ENCODE measurements around the gene BRD2. TPM values are rescaled to one million over a fixed set of nuclear protein-coding genes. Genes with fewer than 3 reads are reported as not detected.

The BRD2 gene
- total RNA-seq, 2 experiments from 2014 or later, result 290 to 297 TPM

DNA sequence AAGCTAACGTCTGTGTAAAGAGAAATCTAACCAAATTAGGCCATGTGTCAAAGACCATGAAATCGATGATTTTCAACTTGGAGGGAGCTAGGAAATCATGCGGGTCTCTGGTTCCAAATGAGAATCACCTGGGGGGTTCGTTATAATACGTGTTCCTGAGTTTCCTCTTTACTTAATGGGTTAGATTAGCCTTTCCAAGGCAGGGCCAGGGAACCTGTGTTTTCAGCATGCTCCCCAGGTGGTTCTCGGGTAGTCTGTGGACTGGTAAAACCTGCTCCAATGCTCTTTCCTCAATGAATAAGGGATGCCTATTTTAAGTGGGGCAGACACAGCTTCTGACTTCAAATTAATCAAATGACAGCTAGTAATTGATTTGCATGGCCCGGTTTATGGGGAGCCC lies 42.0 kb downstream of the BRD2 start:
- H3K9me3 Mint-ChIP-seq, result no peaks in the 10 kb centered on the region
- H3K36me3 Mint-ChIP-seq (ENCODE audit: low read depth), result no peaks in the 10 kb centered on the region
- ChIA-PET CTCF (interaction anchor here (0.8 to 1.3 kb wide), 5 partner anchors 10 to 238 kb away, joined by 3 to 4 read pairs (median 3); no protein-coding TSS in a partner anchor), POLR2A (interaction anchor here (1.1 to 1.2 kb wide), 2 partner anchors 38 to 63 kb away, joined by 3 read pairs; partner anchors contain the start of gene HLA-DPA1)
- no peak for DNase-seq
- H3K4me1 Mint-ChIP-seq, result peaks cover 16% of the 10 kb centered on the region
- no peak overlapping the region for H3K27ac Mint-ChIP-seq
- H3K4me3 Mint-ChIP-seq, result no peak overlapping the region
- H3K27me3 Mint-ChIP-seq, result peaks cover 47% of the 10 kb centered on the region

DNA sequence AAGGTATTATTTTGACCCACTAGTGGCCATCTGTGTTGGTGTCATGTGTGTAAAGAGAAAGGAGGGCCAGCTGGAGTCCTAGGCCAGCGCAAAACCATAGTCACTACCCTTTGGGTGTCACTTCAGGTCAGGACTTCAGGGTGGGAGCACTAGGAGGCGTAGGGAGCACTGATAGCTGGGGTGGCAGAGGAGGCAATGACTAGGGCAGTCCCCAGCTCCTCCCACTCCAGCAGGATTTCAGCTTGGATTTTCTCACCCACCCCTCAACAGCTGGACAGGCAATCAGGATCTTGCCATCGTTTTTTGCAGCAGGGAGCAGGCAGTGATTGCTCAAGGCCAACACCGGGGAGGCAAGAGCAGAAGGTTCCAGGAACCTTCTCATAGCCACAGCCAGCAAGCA lies 45.2 kb downstream of the BRD2 start:
- ChIA-PET POLR2A (interaction anchor here (1.5 kb wide), 1 partner anchor 160 kb away, joined by 3 read pairs; the partner anchor contains the start of genes PSMB9 and TAP1), CTCF (interaction anchor here (0.8 to 7.8 kb wide), 8 partner anchors 11 to 235 kb away, joined by 3 to 60 read pairs (median 3); partner anchors contain the start of gene HLA-DPA1)
- H3K36me3 Mint-ChIP-seq (ENCODE audit: low read depth), result no peaks in the 10 kb centered on the region
- no peak overlapping the region for H3K27ac Mint-ChIP-seq
- peaks cover 20% of the 10 kb centered on the region for H3K4me1 Mint-ChIP-seq
- no peak overlapping the region for H3K4me3 Mint-ChIP-seq
- DNase-seq, result no peak
- peaks cover 55% of the 10 kb centered on the region for H3K27me3 Mint-ChIP-seq
- H3K9me3 Mint-ChIP-seq, result no peaks in the 10 kb centered on the region

DNA sequence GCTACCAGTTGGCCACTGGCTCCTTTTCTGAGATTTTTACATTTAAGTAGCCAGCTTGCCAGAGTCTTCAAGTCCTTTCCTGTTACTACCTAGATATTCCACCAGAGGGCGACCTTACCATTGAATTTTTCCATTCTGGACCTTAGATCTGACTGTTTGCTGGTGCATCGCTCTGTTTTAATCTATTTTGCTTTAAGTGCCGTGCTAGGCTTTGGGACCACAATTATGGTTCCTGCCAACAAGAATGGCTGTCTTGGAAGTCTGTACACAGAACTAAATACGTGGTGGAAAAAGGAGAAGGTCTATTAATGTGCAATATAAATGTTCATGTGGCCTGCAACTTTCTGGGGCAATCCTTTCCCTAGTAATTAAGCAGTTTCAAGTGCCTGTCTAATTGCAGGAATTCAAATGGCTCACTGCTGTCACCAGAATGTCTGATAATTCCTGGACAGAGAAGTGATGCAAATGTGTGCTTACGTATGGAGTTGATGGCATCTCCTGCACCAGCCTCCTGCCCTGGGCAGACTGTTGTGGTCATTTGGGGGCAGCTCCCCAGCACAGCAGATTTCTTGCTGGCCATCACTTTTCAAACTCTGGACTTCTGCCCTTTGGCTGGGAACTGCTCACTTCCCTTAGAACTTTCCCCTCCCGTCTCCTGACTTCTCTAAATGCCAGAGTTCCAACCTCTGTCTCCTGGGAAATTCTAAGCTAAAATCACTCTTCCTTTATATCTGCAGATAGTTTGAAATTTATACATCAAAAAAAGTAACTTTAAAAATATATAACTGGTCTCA lies 46.6 kb downstream of the BRD2 start:
- ChIA-PET POLR2A (interaction anchor here (0.6 to 1.6 kb wide), 3 partner anchors 55 to 67 kb away, joined by 3 to 5 read pairs (median 4); partner anchors contain the start of gene HLA-DPA1), CTCF (interaction anchor here (0.7 to 7.8 kb wide), 20 partner anchors 8 to 235 kb away, joined by 3 to 60 read pairs (median 4); partner anchors contain the start of genes HLA-DPA1 and HLA-DPB1)
- peak; percentile 45 for DNase-seq
- Mint-ChIP-seq H3K9me3 (no peaks in the 10 kb centered on the region), H3K4me1 (peaks cover 22% of the 10 kb centered on the region), H3K36me3 (ENCODE audit: low read depth) (no peaks in the 10 kb centered on the region), H3K4me3 (no peak overlapping the region), H3K27ac (no peak overlapping the region), H3K27me3 (peaks cover 46% of the 10 kb centered on the region)

DNA sequence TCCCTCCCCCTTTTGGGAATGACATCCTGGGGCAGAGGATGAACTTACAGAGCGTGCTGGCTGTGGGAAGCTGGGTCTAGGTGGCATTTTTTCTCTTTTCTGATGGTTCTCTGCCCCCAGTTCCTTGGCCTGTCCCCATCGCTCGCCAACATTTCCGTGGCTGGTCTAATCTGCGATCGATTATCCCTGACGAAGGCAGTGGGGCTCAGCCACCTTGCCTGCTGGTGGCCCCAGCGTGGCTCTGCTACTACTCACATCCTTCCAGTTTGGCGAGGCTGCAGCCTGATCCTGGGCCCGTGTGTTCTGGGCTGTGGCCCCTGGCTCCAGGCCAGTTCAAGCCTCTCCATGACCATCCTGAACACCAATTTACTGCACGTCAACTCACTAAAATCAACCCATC lies 47.4 kb downstream of the BRD2 start:
- POLR2A ChIA-PET, result interaction anchor here (1.1 to 1.6 kb wide), 3 partner anchors 54 to 60 kb away, joined by 4 to 5 read pairs (median 5); partner anchors contain the start of genes HLA-DPA1 and HLA-DPB1
- no peak overlapping the region for H3K27ac Mint-ChIP-seq
- no peak overlapping the region for H3K4me3 Mint-ChIP-seq
- peaks cover 42% of the 10 kb centered on the region for H3K27me3 Mint-ChIP-seq
- CTCF ChIA-PET, result interaction anchor here (0.9 to 7.8 kb wide), 14 partner anchors 11 to 233 kb away, joined by 3 to 60 read pairs (median 6); partner anchors contain the start of genes HLA-DPA1 and HLA-DPB1
- H3K9me3 Mint-ChIP-seq, result no peaks in the 10 kb centered on the region
- H3K36me3 Mint-ChIP-seq (ENCODE audit: low read depth), result no peaks in the 10 kb centered on the region
- H3K4me1 Mint-ChIP-seq, result peaks cover 24% of the 10 kb centered on the region
- no peak for DNase-seq

DNA sequence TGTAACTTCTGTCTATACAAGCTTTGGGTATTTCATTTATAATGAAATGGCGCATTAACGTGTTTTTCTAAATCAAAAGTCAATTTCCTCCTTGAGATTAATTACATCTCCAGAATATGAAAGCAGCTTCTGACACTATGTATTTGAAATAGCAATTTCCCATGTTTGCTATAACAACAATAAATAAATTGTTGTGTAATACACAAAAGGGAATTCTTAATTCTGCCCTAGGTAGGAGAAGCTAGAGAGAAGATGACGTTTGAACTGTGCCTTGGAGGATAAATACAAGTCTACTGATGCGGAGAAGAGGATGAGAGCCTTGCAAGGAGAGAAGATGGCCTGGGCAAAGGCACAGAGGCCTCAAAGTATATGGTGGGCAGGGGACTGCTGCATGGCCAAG lies 48.6 kb downstream of the BRD2 start:
- H3K4me3 Mint-ChIP-seq, result no peak overlapping the region
- no peak for DNase-seq
- H3K36me3 Mint-ChIP-seq (ENCODE audit: low read depth), result no peaks in the 10 kb centered on the region
- no peaks in the 10 kb centered on the region for H3K9me3 Mint-ChIP-seq
- POLR2A ChIA-PET, result interaction anchor here (1.4 kb wide), 1 partner anchor 59 kb away, joined by 5 read pairs; the partner anchor contains the start of gene HLA-DPB1
- H3K4me1 Mint-ChIP-seq, result peaks cover 24% of the 10 kb centered on the region
- H3K27me3 Mint-ChIP-seq, result peaks cover 36% of the 10 kb centered on the region
- no peak overlapping the region for H3K27ac Mint-ChIP-seq
- CTCF ChIA-PET, result interaction anchor here (0.9 to 7.8 kb wide), 9 partner anchors 10 to 232 kb away, joined by 3 to 60 read pairs (median 3); partner anchors contain the start of gene HLA-DPB1

DNA sequence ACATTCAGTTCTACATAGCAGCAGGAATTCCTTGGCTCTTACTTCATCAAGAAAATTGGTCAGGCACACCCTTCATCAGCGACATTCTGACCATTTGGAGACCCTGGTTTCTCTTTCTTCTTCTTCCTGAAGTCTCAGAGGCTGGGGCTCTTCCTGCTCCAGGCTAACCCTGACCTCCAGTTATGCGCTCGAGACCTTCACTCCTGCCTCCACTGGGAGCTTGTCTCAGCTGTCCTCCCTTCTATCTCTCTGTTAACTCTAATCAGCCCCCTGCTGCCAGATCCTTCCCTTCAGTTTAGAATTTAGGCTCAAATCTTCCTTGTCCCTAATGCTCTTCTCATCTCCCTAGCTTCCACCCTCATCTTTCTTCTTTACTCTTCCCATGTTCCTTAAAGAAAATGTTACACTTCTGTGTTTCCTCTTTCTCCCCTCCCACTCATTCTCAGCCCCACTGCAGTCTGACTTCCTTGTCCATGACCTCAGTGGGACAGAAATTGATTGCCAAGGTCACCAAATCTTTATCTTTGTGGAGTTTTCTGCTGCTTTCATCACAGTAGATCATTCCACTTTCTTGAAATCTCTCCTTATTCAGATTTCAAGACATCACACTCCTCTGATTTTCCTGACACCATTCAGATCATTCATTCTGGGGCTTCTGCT lies 49.4 kb downstream of the BRD2 start:
- H3K4me1 Mint-ChIP-seq, result peaks cover 24% of the 10 kb centered on the region
- no peak overlapping the region for H3K4me3 Mint-ChIP-seq
- no peaks in the 10 kb centered on the region for H3K36me3 Mint-ChIP-seq (ENCODE audit: low read depth)
- ChIA-PET POLR2A (interaction anchor here (0.7 to 1.7 kb wide), 6 partner anchors 12 to 249 kb away, joined by 3 to 8 read pairs (median 4); partner anchors contain the start of gene HLA-DPB1), CTCF (interaction anchor here (1.2 to 7.8 kb wide), 8 partner anchors 34 to 231 kb away, joined by 3 to 60 read pairs (median 6); no protein-coding TSS in a partner anchor)
- H3K27me3 Mint-ChIP-seq, result peaks cover 32% of the 10 kb centered on the region
- no peak overlapping the region for H3K27ac Mint-ChIP-seq
- no peaks in the 10 kb centered on the region for H3K9me3 Mint-ChIP-seq
- no peak for DNase-seq

DNA sequence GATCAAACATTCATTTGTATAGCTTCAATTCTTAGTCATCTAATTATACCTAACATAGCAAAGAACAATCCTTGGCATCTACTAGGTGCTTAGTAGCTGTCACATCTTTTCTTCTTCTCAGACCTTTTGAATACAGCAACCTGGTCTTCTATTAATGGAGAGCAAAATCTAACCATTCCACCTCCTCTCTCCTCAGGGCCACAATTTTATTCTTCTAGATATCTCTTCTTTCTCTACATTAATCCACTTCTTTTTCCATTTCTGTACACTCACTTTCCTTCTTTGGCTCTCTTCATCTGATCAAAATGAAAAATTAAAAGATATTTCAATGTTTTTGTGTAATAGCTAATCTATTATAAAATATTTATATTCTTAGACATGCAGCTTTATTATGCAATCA lies 50.0 kb downstream of the BRD2 start:
- H3K27me3 Mint-ChIP-seq, result peaks cover 26% of the 10 kb centered on the region
- ChIA-PET CTCF (interaction anchor here (1.2 to 7.8 kb wide), 7 partner anchors 32 to 230 kb away, joined by 3 to 60 read pairs (median 6); no protein-coding TSS in a partner anchor), POLR2A (interaction anchor here (0.7 to 1.7 kb wide), 6 partner anchors 11 to 249 kb away, joined by 3 to 8 read pairs (median 4); partner anchors contain the start of gene HLA-DPB1)
- no peaks in the 10 kb centered on the region for H3K36me3 Mint-ChIP-seq (ENCODE audit: low read depth)
- H3K4me1 Mint-ChIP-seq, result peaks cover 24% of the 10 kb centered on the region
- no peak for DNase-seq
- H3K9me3 Mint-ChIP-seq, result no peaks in the 10 kb centered on the region
- H3K27ac Mint-ChIP-seq, result no peak overlapping the region
- no peak overlapping the region for H3K4me3 Mint-ChIP-seq

DNA sequence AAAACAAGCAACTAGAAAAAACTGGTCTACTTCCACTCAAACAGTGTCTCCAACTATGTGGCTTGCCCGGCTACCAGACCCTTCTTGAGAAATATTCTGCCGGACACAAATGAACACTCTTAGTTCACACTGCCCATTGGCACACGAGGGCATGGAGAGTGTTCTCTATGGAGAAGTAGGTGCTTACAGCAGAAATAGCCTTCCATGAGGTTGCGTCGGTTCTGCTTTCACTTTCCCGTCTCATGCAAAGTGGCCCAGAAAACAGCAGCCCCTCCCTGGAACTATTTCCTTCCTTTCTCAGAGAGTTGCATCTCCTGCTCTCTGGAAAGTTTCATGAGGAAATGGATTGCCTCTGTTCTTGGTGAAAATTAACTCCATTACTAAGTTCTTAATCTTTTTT lies 50.5 kb downstream of the BRD2 start:
- Mint-ChIP-seq H3K27ac (no peak overlapping the region), H3K4me3 (no peak overlapping the region), H3K9me3 (no peaks in the 10 kb centered on the region), H3K4me1 (peaks cover 24% of the 10 kb centered on the region), H3K36me3 (ENCODE audit: low read depth) (no peaks in the 10 kb centered on the region), H3K27me3 (peaks cover 21% of the 10 kb centered on the region)
- DNase-seq, result peak; percentile 32
- POLR2A ChIA-PET, result interaction anchor here (0.6 to 1.7 kb wide), 7 partner anchors 10 to 248 kb away, joined by 3 to 8 read pairs (median 3); partner anchors contain the start of gene HLA-DPB1
- CTCF ChIA-PET, result interaction anchor here (0.9 to 7.8 kb wide), 8 partner anchors 10 to 230 kb away, joined by 3 to 60 read pairs (median 6); no protein-coding TSS in a partner anchor

DNA sequence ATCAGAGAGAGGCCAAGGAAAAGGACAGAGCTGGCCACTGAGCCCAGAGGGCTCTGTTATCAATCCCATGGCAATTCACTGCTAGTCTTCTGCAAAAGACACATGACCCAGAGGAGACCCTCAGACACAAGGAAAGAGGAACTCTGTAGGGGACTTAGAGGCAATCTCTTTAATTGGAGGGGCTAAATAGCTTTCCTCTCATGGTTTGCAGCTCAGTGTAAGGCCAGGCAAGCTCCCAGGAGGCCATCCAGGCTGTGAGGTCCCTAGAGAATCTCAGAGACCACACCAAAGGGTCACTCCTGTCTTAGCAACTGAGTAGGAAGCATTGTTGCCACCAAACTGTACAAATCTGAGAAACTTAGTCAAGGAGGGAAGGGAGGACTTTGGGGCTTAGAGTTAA lies 51.0 kb downstream of the BRD2 start:
- no peak overlapping the region for H3K4me3 Mint-ChIP-seq
- H3K4me1 Mint-ChIP-seq, result peaks cover 25% of the 10 kb centered on the region

DNA sequence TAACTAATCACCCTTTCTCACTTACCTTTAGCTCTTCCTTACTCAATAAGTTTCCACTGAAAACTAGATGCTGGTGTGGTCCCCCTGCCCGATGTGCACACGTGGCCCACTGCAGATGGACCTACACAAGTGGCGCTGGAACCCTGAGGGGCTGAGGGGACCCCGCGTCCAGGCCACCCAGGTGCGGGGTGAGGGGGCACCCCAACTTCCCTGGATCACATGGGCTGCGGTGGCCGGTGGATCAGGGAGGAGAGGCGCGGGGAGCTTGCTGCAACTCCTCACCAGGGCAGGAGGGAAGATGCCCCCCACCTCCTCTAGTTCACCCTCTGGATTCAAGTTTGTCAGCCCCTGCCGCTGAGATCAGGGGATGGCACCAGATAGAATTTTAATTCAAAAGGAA lies 53.5 kb downstream of the BRD2 start:
- no peak for DNase-seq
- ChIA-PET CTCF (no interaction called here), POLR2A (no interaction called here)
- Mint-ChIP-seq H3K9me3 (no peaks in the 10 kb centered on the region), H3K27ac (no peak overlapping the region), H3K36me3 (ENCODE audit: low read depth) (no peaks in the 10 kb centered on the region), H3K27me3 (peaks cover 13% of the 10 kb centered on the region), H3K4me3 (no peak overlapping the region), H3K4me1 (peaks cover 32% of the 10 kb centered on the region)

More for the DNA sequence above, 51.0 kb downstream of the BRD2 start:
- ChIA-PET POLR2A (interaction anchor here (0.6 to 1.7 kb wide), 4 partner anchors 57 to 248 kb away, joined by 3 to 8 read pairs (median 4); partner anchors contain the start of gene HLA-DPB1), CTCF (interaction anchor here (0.9 to 7.8 kb wide), 6 partner anchors 10 to 229 kb away, joined by 4 to 60 read pairs (median 8); no protein-coding TSS in a partner anchor)
- Mint-ChIP-seq H3K36me3 (ENCODE audit: low read depth) (no peaks in the 10 kb centered on the region), H3K27ac (no peak overlapping the region), H3K9me3 (no peaks in the 10 kb centered on the region), H3K27me3 (peaks cover 16% of the 10 kb centered on the region)
- no peak for DNase-seq

DNA sequence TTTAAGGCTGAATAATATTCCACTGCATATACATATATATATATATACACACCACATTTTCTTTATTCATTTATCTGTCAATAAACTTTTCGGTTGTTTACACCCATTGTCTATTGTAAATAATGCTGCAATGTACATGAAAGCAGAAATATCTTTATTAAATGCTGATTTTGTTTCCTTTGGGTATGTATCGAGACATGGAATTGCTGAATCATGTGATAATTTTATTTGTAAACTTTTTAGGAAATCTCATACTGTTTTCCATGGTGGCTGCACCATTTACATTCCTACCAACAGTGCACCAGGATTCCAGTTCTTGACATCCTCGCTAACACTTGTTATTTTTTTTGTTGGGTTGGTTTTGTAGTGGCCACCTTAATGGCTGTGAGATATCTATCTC lies 55.1 kb downstream of the BRD2 start:
- no peaks in the 10 kb centered on the region for H3K36me3 Mint-ChIP-seq (ENCODE audit: low read depth)
- no peak for DNase-seq
- ChIA-PET CTCF (no interaction called here), POLR2A (no interaction called here)
- peaks cover 32% of the 10 kb centered on the region for H3K4me1 Mint-ChIP-seq
- H3K4me3 Mint-ChIP-seq, result no peak overlapping the region
- H3K9me3 Mint-ChIP-seq, result no peaks in the 10 kb centered on the region
- peaks cover 2% of the 10 kb centered on the region for H3K27me3 Mint-ChIP-seq
- no peak overlapping the region for H3K27ac Mint-ChIP-seq

DNA sequence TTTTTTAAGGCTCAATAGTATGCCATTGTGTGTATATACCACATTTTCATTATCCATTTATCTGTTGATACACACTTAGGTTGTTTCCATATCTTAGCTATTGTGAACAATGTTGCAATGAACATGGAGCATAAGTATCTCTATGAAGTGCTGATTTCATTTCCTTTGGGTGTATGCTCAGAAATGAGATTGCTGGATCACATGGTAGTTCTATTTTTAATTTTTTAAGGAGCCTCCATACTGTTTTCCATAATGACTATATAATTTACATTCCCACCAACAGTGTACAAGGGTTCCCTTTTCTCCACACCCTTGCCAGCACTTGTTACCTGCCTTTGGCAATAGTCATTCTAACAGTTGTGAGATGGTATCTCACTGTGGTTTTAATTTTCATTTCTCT lies 56.1 kb downstream of the BRD2 start:
- ChIA-PET POLR2A (no interaction called here), CTCF (interaction anchor here (0.7 to 1.4 kb wide), 2 partner anchors 10 to 12 kb away, joined by 3 read pairs; no protein-coding TSS in a partner anchor)
- DNase-seq, result no peak
- Mint-ChIP-seq H3K27ac (no peak overlapping the region), H3K9me3 (no peaks in the 10 kb centered on the region), H3K36me3 (ENCODE audit: low read depth) (no peaks in the 10 kb centered on the region), H3K4me1 (peaks cover 32% of the 10 kb centered on the region), H3K27me3 (peaks cover 2% of the 10 kb centered on the region), H3K4me3 (no peak overlapping the region)
